Measurements from ENCODE around the gene FGF19. TPM values are rescaled to one million over a fixed set of nuclear protein-coding genes. Genes with fewer than 3 reads are reported as not detected.

Gene FGF19
- total and polyA plus RNA-seq, 9 of the 15 experiments (the other 6 are each of a cell fraction or from before 2014, with no cell fraction given): 0.11 TPM; not detected in 8

DNA sequence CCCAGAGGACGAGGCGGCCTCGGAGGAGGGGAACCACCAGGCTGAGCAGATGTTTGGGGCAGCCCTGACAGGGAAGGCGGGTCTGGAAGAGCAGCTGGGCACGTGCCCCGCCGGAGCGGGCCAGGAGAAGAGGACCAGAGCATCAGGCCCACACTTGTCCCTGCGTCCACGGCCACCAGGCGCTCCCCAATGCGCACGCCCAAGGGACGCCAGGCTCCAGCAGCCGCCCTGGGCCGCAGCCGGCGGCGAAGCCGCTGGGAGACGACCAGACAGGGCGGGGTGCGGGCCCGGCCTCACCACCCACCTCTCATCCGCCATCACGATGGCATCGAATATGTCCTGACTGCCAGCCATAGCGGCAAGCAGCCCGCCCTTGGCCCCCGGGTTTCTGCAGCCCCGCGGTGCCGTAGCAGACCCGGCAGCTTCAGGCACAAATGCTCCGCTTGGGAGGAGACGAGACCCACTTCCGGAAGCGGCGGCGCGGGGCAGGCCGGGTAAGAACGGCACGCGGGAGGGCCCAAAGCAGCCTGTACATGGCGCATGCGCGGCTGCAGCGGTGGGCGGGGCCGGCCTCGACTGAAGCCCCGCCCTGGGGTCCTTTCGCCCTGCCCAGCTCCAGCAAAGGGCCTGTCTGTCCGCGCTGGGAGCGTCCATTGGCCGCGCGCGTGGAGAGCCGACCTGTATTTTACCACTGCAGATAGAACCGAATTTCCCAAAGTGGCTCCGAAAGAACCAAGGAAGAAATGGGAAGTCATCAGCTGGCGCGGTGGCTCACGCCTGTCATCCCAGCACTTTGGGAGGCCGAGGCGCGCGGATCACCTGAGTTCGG lies 28.7 kb downstream of the FGF19 start, which contains the start of gene LTO1 (continued):
- TF ChIP-seq KAT7 (CRISPR knock-in tag; IDR thresholded peaks at IDR 0.05; ENCODE audit: borderline replicate concordance) (peak; percentile 17; the same call in 1 of the 2 replicates), ZNF316 (IDR thresholded peaks at IDR 0.05) (no peak), GABPB1 (CRISPR knock-in tag; IDR thresholded peaks at IDR 0.05) (peak; percentile 92), RBFOX2 (IDR thresholded peaks at IDR 0.05; ENCODE audit: low read depth, low read length) (peak; percentile 95), POLR3G (IDR thresholded peaks at IDR 0.05; ENCODE audit: extremely low read depth, insufficient read length, insufficient replicate concordance) (no peak), ARID4B (CRISPR knock-in tag; IDR thresholded peaks at IDR 0.05) (peak; percentile 82), CTBP1 (IDR thresholded peaks at IDR 0.05; ENCODE audit: borderline replicate concordance) (peak; percentile 38; the same call in 1 of the 2 replicates), TBP (optimal IDR thresholded peaks at IDR 0.05; ENCODE audit: low read depth, low read length) (peak; percentile 84), SP1 (CRISPR knock-in tag; IDR thresholded peaks at IDR 0.05) (peak; percentile 95), ETS2 (tag; IDR thresholded peaks at IDR 0.05; ENCODE audit: borderline replicate concordance, poor library complexity, severe bottlenecking) (no peak), BHLHE40 (IDR thresholded peaks at IDR 0.05; ENCODE audit: low read length) (peak; percentile 83), CAMTA2 (CRISPR knock-in tag; conservative IDR thresholded peaks at IDR 0.05) (0 out of 2 replicates have a peak, but pooled peaks have one; percentile 30)
- TF ChIP-seq, protein P1, sequence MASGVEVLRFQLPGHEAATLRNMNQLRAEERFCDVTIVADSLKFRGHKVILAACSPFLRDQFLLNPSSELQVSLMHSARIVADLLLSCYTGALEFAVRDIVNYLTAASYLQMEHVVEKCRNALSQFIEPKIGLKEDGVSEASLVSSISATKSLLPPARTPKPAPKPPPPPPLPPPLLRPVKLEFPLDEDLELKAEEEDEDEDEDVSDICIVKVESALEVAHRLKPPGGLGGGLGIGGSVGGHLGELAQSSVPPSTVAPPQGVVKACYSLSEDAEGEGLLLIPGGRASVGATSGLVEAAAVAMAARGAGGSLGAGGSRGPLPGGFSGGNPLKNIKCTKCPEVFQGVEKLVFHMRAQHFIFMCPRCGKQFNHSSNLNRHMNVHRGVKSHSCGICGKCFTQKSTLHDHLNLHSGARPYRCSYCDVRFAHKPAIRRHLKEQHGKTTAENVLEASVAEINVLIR (CRISPR knock-in tag; IDR thresholded peaks at IDR 0.05): no peak
- TF ChIP-seq, protein P2, sequence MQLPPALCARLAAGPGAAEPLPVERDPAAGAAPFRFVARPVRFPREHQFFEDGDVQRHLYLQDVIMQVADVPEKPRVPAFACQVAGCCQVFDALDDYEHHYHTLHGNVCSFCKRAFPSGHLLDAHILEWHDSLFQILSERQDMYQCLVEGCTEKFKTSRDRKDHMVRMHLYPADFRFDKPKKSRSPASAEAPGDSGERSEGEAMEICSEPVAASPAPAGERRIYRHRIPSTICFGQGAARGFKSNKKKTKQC (CRISPR knock-in tag; IDR thresholded peaks at IDR 0.05): peak; percentile 24; the same call in 1 of the 2 replicates
